Activated CD8-positive, alpha-beta T cell treated with anti-CD3 and anti-CD28 coated beads for 36 hours (primary cell): ENCODE data around the gene NR1H2. TPM values are rescaled to one million over a fixed set of nuclear protein-coding genes. Genes with fewer than 3 reads are reported as not detected.
A peak's percentile ranks its signal among the peaks of the same experiment; 100 is the strongest.

Experiments
- ATAC-seq: fragments of 200-7000 bp; cut with Tn5 transposase; one replicate; pipeline ENCODE4 v1.10.0; 2021; ENCODE audit warnings: mild to moderate bottlenecking, moderate library complexity
- CTCF ChIA-PET: fragments of 350-600 bp; sonication (Branson Sonifier 250); formaldehyde crosslinking; loops from one replicate; lab custom pipeline; 2021; ENCODE audit warnings: antibody characterized with exemption; lab: Charles Lee
- POLR2A ChIA-PET: fragments of 350-600 bp; sonication (Branson Sonifier 250); formaldehyde crosslinking; loops from one replicate; lab custom pipeline; 2021; ENCODE audit warnings: antibody characterized with exemption; lab: Charles Lee
- DNase-seq: peaks from one replicate; pipeline ENCODE4 v3.0.0-alpha.2; 2020
- H3K27ac Mint-ChIP-seq: one replicate; pipeline ENCODE4 v1.8.0; 2021; ENCODE audit warnings: mild to moderate bottlenecking, mixed read lengths
- H3K27me3 Mint-ChIP-seq: one replicate; pipeline ENCODE4 v1.8.0; 2021; ENCODE audit warnings: mixed read lengths
- H3K36me3 Mint-ChIP-seq: one replicate; pipeline ENCODE4 v1.8.0; 2021; ENCODE audit warnings: low read depth, mixed read lengths
- H3K4me1 Mint-ChIP-seq: one replicate; pipeline ENCODE4 v1.8.0; 2021; ENCODE audit warnings: low read depth, mixed read lengths
- H3K4me3 Mint-ChIP-seq: one replicate; pipeline ENCODE4 v1.8.0; 2021; ENCODE audit warnings: mild to moderate bottlenecking, moderate library complexity, mixed read lengths
- H3K9me3 Mint-ChIP-seq: one replicate; pipeline ENCODE4 v1.8.0; 2021; ENCODE audit warnings: mixed read lengths
- CTCF ChIP-seq: fragments of 200-600 bp; IDR thresholded peaks from one replicate; pipeline ENCODE4 v1.8.0; 2022; ENCODE audit warnings: antibody characterized with exemption, mild to moderate bottlenecking
- intact Hi-C: fragments of 100-400 bp; cut with micrococcal nuclease; formaldehyde crosslinking; loops from one replicate; pipeline ENCODE4 v1.10.0; 2022
- total RNA-seq, 2 experiments: library from RNA; stranded (reverse); gene quantifications; one replicate each; pipeline ENCODE4 v1.2.3, GENCODE V29; 2021

NR1H2 gene
- total RNA-seq, 2 experiments from 2014 or later = 50.9 to 52.3 TPM

GRCh38 chr19:50414864-50415660 lies 38.8 kb downstream of the NR1H2 start:
- Mint-ChIP-seq H3K4me1 (peaks cover 13% of the 10 kb centered on the region), H3K4me3 (no peak overlapping the region), H3K36me3 (peaks cover 22% of the 10 kb centered on the region), H3K9me3 (no peaks in the 10 kb centered on the region), H3K27ac (no peak overlapping the region), H3K27me3 (peaks cover 10% of the 10 kb centered on the region)
- ChIA-PET CTCF (interaction anchor here (0.7 to 2.2 kb wide), 4 partner anchors 28 to 58 kb away, joined by 4 to 13 read pairs (median 5); partner anchors contain the start of gene POLD1), POLR2A (interaction anchor here (0.9 to 1.5 kb wide), 2 partner anchors 10 to 26 kb away, joined by 3 to 5 read pairs; no protein-coding TSS in a partner anchor)
- peak; percentile 83 for DNase-seq
- peak; percentile 79 for TF ChIP-seq CTCF
- intact Hi-C loops = loop anchor here (10.0 kb wide), 1 partner anchor 50 kb away; the partner anchor contains the start of gene NAPSA
- ATAC-seq = peak; percentile 78

GRCh38 chr19:50415661-50416033 lies 39.4 kb downstream of the NR1H2 start:
- POLR2A ChIA-PET = interaction anchor here (0.9 to 1.5 kb wide), 3 partner anchors 10 to 45 kb away, joined by 3 to 5 read pairs (median 3); no protein-coding TSS in a partner anchor
- peaks cover 17% of the 10 kb centered on the region for H3K4me1 Mint-ChIP-seq
- TF ChIP-seq CTCF = no peak
- peaks cover 21% of the 10 kb centered on the region for H3K36me3 Mint-ChIP-seq
- H3K4me3 Mint-ChIP-seq = no peak overlapping the region
- H3K9me3 Mint-ChIP-seq = no peaks in the 10 kb centered on the region
- CTCF ChIA-PET = interaction anchor here (0.7 to 2.2 kb wide), 4 partner anchors 28 to 58 kb away, joined by 4 to 13 read pairs (median 5); partner anchors contain the start of gene POLD1
- intact Hi-C loops = loop anchor here (10.0 kb wide), 1 partner anchor 51 kb away; the partner anchor contains the start of gene NAPSA
- H3K27ac Mint-ChIP-seq = no peak overlapping the region
- DNase-seq (no peak), ATAC-seq (no peak)
- peaks cover 15% of the 10 kb centered on the region for H3K27me3 Mint-ChIP-seq

- Mint-ChIP-seq H3K27ac (no peak overlapping the region), H3K27me3 (peaks cover 18% of the 10 kb centered on the region), H3K4me3 (no peak overlapping the region), H3K4me1 (peaks cover 17% of the 10 kb centered on the region), H3K36me3 (peaks cover 24% of the 10 kb centered on the region), H3K9me3 (peaks cover 4% of the 10 kb centered on the region)
- intact Hi-C loops = loop anchor here (10.0 kb wide), 1 partner anchor 52 kb away; the partner anchor contains the start of gene NAPSA
- no peak for ATAC-seq
- ChIA-PET CTCF (interaction anchor here (1.1 to 2.2 kb wide), 2 partner anchors 32 to 59 kb away, joined by 4 to 13 read pairs; partner anchors contain the start of gene POLD1), POLR2A (interaction anchor here (0.9 to 1.5 kb wide), 3 partner anchors 11 to 46 kb away, joined by 3 to 5 read pairs (median 3); no protein-coding TSS in a partner anchor)
- DNase-seq = no peak
- TF ChIP-seq CTCF = no peak
Measured at GRCh38 chr19:50416034-50416977, 40.0 kb downstream of the NR1H2 start.

GRCh38 chr19:50417111-50418081 lies 41.1 kb downstream of the NR1H2 start:
- Mint-ChIP-seq H3K36me3 (peaks cover 23% of the 10 kb centered on the region), H3K4me3 (no peak overlapping the region), H3K27me3 (peaks cover 21% of the 10 kb centered on the region), H3K27ac (no peak overlapping the region), H3K4me1 (peaks cover 17% of the 10 kb centered on the region), H3K9me3 (peaks cover 4% of the 10 kb centered on the region)
- CTCF ChIA-PET = no interaction called here
- intact Hi-C loops = loop anchor here (10.0 kb wide), 1 partner anchor 53 kb away; the partner anchor contains the start of gene NAPSA
- POLR2A ChIA-PET = interaction anchor here (1.5 kb wide), 1 partner anchor 47 kb away, joined by 3 read pairs; no protein-coding TSS in a partner anchor
- no peak for TF ChIP-seq CTCF
- no peak for DNase-seq
- no peak for ATAC-seq
